H9 (cell line): Measurements from ENCODE around the gene TAF3. TPM values are rescaled to one million over a fixed set of nuclear protein-coding genes. Genes with fewer than 3 reads are reported as not detected.

Experiments used
- DNase-seq: peaks from one replicate; pipeline ENCODE4 v3.0.0-alpha.2; 2017
- H2AFZ ChIP-seq: one replicate; pipeline ENCODE4 v1.6.1; 2013; ENCODE audit warnings: mild to moderate bottlenecking, low read length, control low read depth, moderate library complexity
- H2AK5ac ChIP-seq: 2 replicates; pipeline ENCODE4 v1.6.1; 2013; ENCODE audit warnings: low read length, control low read depth, mixed read lengths; ENCODE audit not compliant: insufficient read length
- H2BK120ac ChIP-seq: one replicate; pipeline ENCODE4 v1.6.1; 2013; ENCODE audit warnings: low read depth, mild to moderate bottlenecking, low read length, control low read depth, inconsistent platforms; ENCODE audit not compliant: poor library complexity, severe bottlenecking
- H2BK12ac ChIP-seq: 2 replicates; pipeline ENCODE4 v1.6.1; 2013; ENCODE audit warnings: low read length, control low read depth, mixed read lengths, low read depth; ENCODE audit not compliant: insufficient read length
- H2BK15ac ChIP-seq: 2 replicates; pipeline ENCODE4 v1.6.1; 2013; ENCODE audit warnings: low read depth, low read length, control low read depth
- H2BK20ac ChIP-seq: one replicate; pipeline ENCODE4 v1.6.1; 2013; ENCODE audit warnings: low read depth, mild to moderate bottlenecking, low read length, control low read depth, inconsistent platforms; ENCODE audit not compliant: poor library complexity, severe bottlenecking
- H2BK5ac ChIP-seq: 2 replicates; pipeline ENCODE4 v1.6.1; 2013; ENCODE audit warnings: low read length, control low read depth, mixed read lengths; ENCODE audit not compliant: insufficient read length
- H3K14ac ChIP-seq: 2 replicates; pipeline ENCODE4 v1.6.1; 2013; ENCODE audit warnings: low read length, control low read depth; ENCODE audit not compliant: insufficient read depth
- H3K18ac ChIP-seq: 2 replicates; pipeline ENCODE4 v1.6.1; 2013; ENCODE audit warnings: low read depth, mild to moderate bottlenecking, mixed read lengths, low read length, control low read depth; ENCODE audit not compliant: insufficient read length
- H3K23ac ChIP-seq: 2 replicates; pipeline ENCODE4 v1.6.1; 2013; ENCODE audit warnings: low read length, control low read depth, mixed read lengths, low read depth; ENCODE audit not compliant: insufficient read length
- H3K23me2 ChIP-seq: 2 replicates; pipeline ENCODE4 v1.6.1; 2013; ENCODE audit warnings: low read depth, mild to moderate bottlenecking, mixed read lengths, low read length, control low read depth; ENCODE audit not compliant: insufficient read length, poor library complexity, severe bottlenecking
- H3K27ac ChIP-seq: 2 replicates; pipeline ENCODE4 v1.5.1; 2013; ENCODE audit warnings: low read length, control low read depth, mixed read lengths, low read depth; ENCODE audit not compliant: insufficient read length
- H3K27me3 ChIP-seq: 2 replicates; pipeline ENCODE4 v1.6.1; 2013; ENCODE audit warnings: low read length, control low read depth, inconsistent platforms; ENCODE audit not compliant: insufficient read depth
- H3K4ac ChIP-seq: 2 replicates; pipeline ENCODE4 v1.6.1; 2013; ENCODE audit warnings: low read depth, mild to moderate bottlenecking, control low read depth, inconsistent platforms, low read length, moderate library complexity
- H3K4me1 ChIP-seq: 2 replicates; pipeline ENCODE4 v1.6.1; 2013; ENCODE audit warnings: low read length, control low read depth, inconsistent platforms; ENCODE audit not compliant: insufficient read depth
- H3K4me2 ChIP-seq: 2 replicates; pipeline ENCODE4 v1.6.1; 2013; ENCODE audit warnings: low read length, control low read depth, mixed read lengths; ENCODE audit not compliant: insufficient read length, insufficient read depth
- H3K56ac ChIP-seq: 2 replicates; pipeline ENCODE4 v1.6.1; 2013; ENCODE audit warnings: low read depth, mild to moderate bottlenecking, mixed read lengths, low read length, control low read depth; ENCODE audit not compliant: insufficient read length
- H3K79me1 ChIP-seq: 2 replicates; pipeline ENCODE4 v1.6.1; 2013; ENCODE audit warnings: low read depth, mild to moderate bottlenecking, moderate library complexity, low read length, control low read depth, inconsistent platforms; ENCODE audit not compliant: insufficient read depth, poor library complexity, severe bottlenecking
- H3K79me2 ChIP-seq: 2 replicates; pipeline ENCODE4 v1.6.1; 2013; ENCODE audit warnings: low read length, control low read depth, inconsistent platforms; ENCODE audit not compliant: insufficient read depth
- H3K9ac ChIP-seq: 2 replicates; pipeline ENCODE4 v1.6.1; 2013; ENCODE audit warnings: low read length, control low read depth, mixed read lengths; ENCODE audit not compliant: insufficient read length; ENCODE audit errors: extremely low read depth
- H3K9me3 ChIP-seq: one replicate; pipeline ENCODE4 v1.6.1; 2013; ENCODE audit warnings: low read depth, low read length, inconsistent platforms; ENCODE audit not compliant: control insufficient read depth
- H3T11ph ChIP-seq: one replicate; pipeline ENCODE4 v1.6.1; 2013; ENCODE audit warnings: mild to moderate bottlenecking, low read length, control low read depth, inconsistent platforms
- H4K20me1 ChIP-seq: one replicate; pipeline ENCODE4 v1.6.1; 2013; ENCODE audit not compliant: control insufficient read depth, insufficient read length, insufficient read depth
- H4K5ac ChIP-seq: 2 replicates; pipeline ENCODE4 v1.6.1; 2013; ENCODE audit warnings: low read depth, mild to moderate bottlenecking, mixed read lengths, low read length, control low read depth; ENCODE audit not compliant: insufficient read length
- H4K8ac ChIP-seq: replicated peaks from 2 replicates; pipeline ENCODE4 v1.6.1; 2013; ENCODE audit warnings: low read length, control low read depth, mixed read lengths, low read depth; ENCODE audit not compliant: insufficient read length
- H4K91ac ChIP-seq: 2 replicates; pipeline ENCODE4 v1.6.1; 2013; ENCODE audit warnings: low read depth, mild to moderate bottlenecking, moderate library complexity, mixed read lengths, low read length, control low read depth; ENCODE audit not compliant: insufficient read length
- H3K27ac Mint-ChIP-seq, 3 experiments: 2 replicates in 2 of 3; 3 replicates in 1 of 3; pipeline ENCODE4 v1.8.0; 2020 to 2021; ENCODE audit warnings: mixed read lengths in 3 of 3, mild to moderate bottlenecking in 1 of 3, moderate library complexity in 1 of 3
- H3K27me3 Mint-ChIP-seq: 2 replicates; pipeline ENCODE4 v1.8.0; 2021; ENCODE audit warnings: low read depth, mild to moderate bottlenecking, moderate library complexity, mixed read lengths
- H3K36me3 Mint-ChIP-seq, 3 experiments: 2 replicates in 2 of 3; 3 replicates in 1 of 3; pipeline ENCODE4 v1.8.0; 2020 to 2021; ENCODE audit warnings: low read depth in 3 of 3, mixed read lengths in 3 of 3; ENCODE audit not compliant: insufficient read depth in 1 of 3
- H3K4me1 Mint-ChIP-seq, 2 experiments: 2 replicates each; pipeline ENCODE4 v1.8.0; 2020; ENCODE audit warnings: mixed read lengths in 2 of 2
- H3K4me3 Mint-ChIP-seq, 2 experiments: 2 replicates in 1 of 2; 3 replicates in 1 of 2; pipeline ENCODE4 v1.8.0; 2020 to 2021; ENCODE audit warnings: mild to moderate bottlenecking in 2 of 2, mixed read lengths in 2 of 2, moderate library complexity in 1 of 2
- H3K9me3 Mint-ChIP-seq, 2 experiments: 2 replicates in 1 of 2; 3 replicates in 1 of 2; pipeline ENCODE4 v1.8.0; 2020; ENCODE audit warnings: mild to moderate bottlenecking in 2 of 2, mixed read lengths in 2 of 2, moderate library complexity in 1 of 2
- WGBS: extraction: QIAGEN DNeasy Blood & Tissue Kit; methylation state at CpG from one replicate; pipeline ENCODE4 v1.1.7; 2013; ENCODE audit warnings: missing lambda C conversion rate, low lambda C conversion rate, mixed read lengths; ENCODE audit not compliant: insufficient read length; ENCODE audit errors: extremely low coverage; 5-methylcytosine and 5-hydroxymethylcytosine counted together
- total RNA-seq: library from RNA; stranded (reverse); gene quantifications from 2 replicates; pipeline ENCODE4 v1.2.1, GENCODE V29; 2021
- TF ChIP-seq, protein P1 (sequence below): fragments of 200-600 bp; sonication (generic); conservative IDR thresholded peaks from 3 replicates; pipeline ENCODE4 v1.8.0; 2021; ENCODE audit warnings: antibody characterized with exemption, mild to moderate bottlenecking

Gene TAF3
- total RNA-seq, 1 experiment from 2014 or later: 10.2 TPM

DNA sequence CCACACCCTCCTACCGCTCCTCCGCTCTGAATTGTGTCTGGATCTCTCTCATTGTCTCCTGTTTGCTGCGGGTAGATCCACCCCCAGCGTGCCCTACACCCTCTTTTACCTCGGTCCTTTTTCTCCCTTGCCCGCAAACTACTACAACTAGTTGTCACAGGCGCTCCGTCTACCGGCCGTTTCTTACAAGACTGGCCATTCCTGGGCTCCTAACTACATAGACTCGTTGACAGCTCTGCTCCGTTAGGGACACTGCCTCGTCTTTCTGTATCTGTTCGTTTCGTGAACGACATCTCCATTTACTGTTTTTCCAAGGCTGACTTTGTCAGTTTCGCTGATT lies 786 bp downstream of the TAF3 start:
- Histone ChIP-seq H3K9ac (peak overlapping the region; percentile 82), H3K79me2 (no peaks in the 10 kb centered on the region), H3K18ac (no peak overlapping the region), H4K5ac (no peak overlapping the region), H2BK120ac (no peak overlapping the region), H2AK5ac (no peak overlapping the region), H4K20me1 (no peaks in the 10 kb centered on the region), H3K4me2 (peak overlapping the region; percentile 78), H3K9me3 (no peaks in the 10 kb centered on the region), H2BK20ac (no peak overlapping the region), H3K14ac (no peak overlapping the region), H3K56ac (no peak overlapping the region), H3K23me2 (peaks cover 10% of the 10 kb centered on the region), H3K79me1 (no peaks in the 10 kb centered on the region), H2AFZ (no peak overlapping the region), H2BK5ac (no peak overlapping the region), H3K23ac (no peak overlapping the region), H2BK12ac (no peak overlapping the region), H3K27me3 (no peaks in the 10 kb centered on the region), H4K91ac (no peak overlapping the region), H3K4me1 (no peaks in the 10 kb centered on the region), H3K4ac (no peak overlapping the region), H2BK15ac (no peak overlapping the region), H3K27ac (no peak overlapping the region), H3T11ph (no peak overlapping the region), H4K8ac (no peak overlapping the region)
- peaks cover under 1 to 3% (median under 1%) of the 10 kb centered on the region in 3 experiments; a peak in 3 of 7 replicates for H3K36me3 Mint-ChIP-seq
- H3K27ac Mint-ChIP-seq: peak overlapping the region; percentile 42 to 95 (median 90); a peak in 6 of 7 replicates
- peaks cover 0 to 2% of the 10 kb centered on the region in 2 experiments; a peak in 1 of 5 replicates for H3K9me3 Mint-ChIP-seq
- TF ChIP-seq, protein P1, sequence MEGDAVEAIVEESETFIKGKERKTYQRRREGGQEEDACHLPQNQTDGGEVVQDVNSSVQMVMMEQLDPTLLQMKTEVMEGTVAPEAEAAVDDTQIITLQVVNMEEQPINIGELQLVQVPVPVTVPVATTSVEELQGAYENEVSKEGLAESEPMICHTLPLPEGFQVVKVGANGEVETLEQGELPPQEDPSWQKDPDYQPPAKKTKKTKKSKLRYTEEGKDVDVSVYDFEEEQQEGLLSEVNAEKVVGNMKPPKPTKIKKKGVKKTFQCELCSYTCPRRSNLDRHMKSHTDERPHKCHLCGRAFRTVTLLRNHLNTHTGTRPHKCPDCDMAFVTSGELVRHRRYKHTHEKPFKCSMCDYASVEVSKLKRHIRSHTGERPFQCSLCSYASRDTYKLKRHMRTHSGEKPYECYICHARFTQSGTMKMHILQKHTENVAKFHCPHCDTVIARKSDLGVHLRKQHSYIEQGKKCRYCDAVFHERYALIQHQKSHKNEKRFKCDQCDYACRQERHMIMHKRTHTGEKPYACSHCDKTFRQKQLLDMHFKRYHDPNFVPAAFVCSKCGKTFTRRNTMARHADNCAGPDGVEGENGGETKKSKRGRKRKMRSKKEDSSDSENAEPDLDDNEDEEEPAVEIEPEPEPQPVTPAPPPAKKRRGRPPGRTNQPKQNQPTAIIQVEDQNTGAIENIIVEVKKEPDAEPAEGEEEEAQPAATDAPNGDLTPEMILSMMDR: 0 out of 3 replicates have a peak, but pooled peaks have one; percentile 29
- DNase-seq: no peak
- H3K4me3 Mint-ChIP-seq: peak overlapping the region; percentile 98 to 100
- peaks cover 16 to 17% of the 10 kb centered on the region in 2 experiments for H3K4me1 Mint-ChIP-seq
- WGBS: no CpG with 5 or more reads among the region's 17 CpGs
- peaks cover 12% of the 10 kb centered on the region for H3K27me3 Mint-ChIP-seq
